Progenitor cell of endocrine pancreas (in vitro differentiated cells): ENCODE data around the gene TFF1. TPM values are rescaled to one million over a fixed set of nuclear protein-coding genes. Genes with fewer than 3 reads are reported as not detected.
A peak's percentile ranks its signal among the peaks of the same experiment; 100 is the strongest.

Experiments used
- DNase-seq: peaks from one replicate; pipeline ENCODE4 v3.0.0; 2021; ENCODE audit warnings: low spot score; ENCODE audit not compliant: unreplicated experiment
- H3K27ac Mint-ChIP-seq: 2 replicates; pipeline ENCODE4 v1.8.0; 2021; ENCODE audit warnings: mild to moderate bottlenecking, moderate library complexity, mixed read lengths
- H3K27me3 Mint-ChIP-seq: 2 replicates; pipeline ENCODE4 v1.8.0; 2021; ENCODE audit warnings: mixed read lengths
- H3K36me3 Mint-ChIP-seq: 2 replicates; pipeline ENCODE4 v1.8.0; 2022; ENCODE audit warnings: mixed read lengths; ENCODE audit not compliant: insufficient read depth
- H3K4me1 Mint-ChIP-seq: 2 replicates; pipeline ENCODE4 v1.8.0; 2021; ENCODE audit warnings: low read depth, mixed read lengths
- H3K4me3 Mint-ChIP-seq: 2 replicates; pipeline ENCODE4 v1.8.0; 2021; ENCODE audit warnings: low read depth, mild to moderate bottlenecking, moderate library complexity, mixed read lengths
- H3K9me3 Mint-ChIP-seq: 2 replicates; pipeline ENCODE4 v1.8.0; 2021; ENCODE audit warnings: low read depth, mixed read lengths
- total RNA-seq: library from RNA; stranded (reverse); gene quantifications from 2 replicates; pipeline ENCODE4 v1.2.1, GENCODE V29; 2021
- TF ChIP-seq, protein P1 (sequence below): fragments of 200-600 bp; sonication (generic); IDR thresholded peaks from one replicate; pipeline ENCODE4 v1.5.0; 2021; ENCODE audit warnings: antibody characterized with exemption, mild to moderate bottlenecking; ENCODE audit not compliant: unreplicated experiment

TFF1 gene
- total RNA-seq, 1 donor from 2014 or later: 0.77 TPM

DNA sequence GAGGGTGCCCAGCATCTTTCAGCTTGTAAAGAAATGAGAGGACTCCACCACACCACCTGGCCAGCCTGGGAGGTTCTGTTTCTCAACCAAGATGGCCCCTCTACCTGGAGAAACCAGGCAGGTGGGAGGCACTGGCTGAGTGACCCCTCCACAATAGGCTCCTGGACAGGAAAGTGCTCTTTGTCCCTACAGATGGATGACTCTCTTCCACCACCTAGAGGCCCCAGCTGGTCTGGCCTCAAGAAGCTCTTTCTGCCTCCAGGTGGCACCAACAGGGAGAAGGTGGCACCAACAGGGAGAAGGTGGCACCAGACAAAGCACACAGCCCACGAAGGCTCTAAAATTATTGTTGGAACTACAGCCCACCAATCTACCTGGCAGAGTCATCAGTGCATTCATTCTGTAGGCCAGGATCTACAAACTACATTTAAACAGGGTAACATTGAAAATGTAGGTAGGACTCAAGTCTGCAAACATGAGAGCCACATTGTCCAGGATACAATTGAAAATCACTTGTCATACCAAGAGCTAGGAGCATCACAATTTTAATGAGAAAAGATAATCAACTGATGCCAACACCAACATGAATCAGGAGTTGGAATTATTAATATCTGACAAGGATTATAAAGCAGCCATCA is 15.1 kb upstream of the TFF1 start:
- Mint-ChIP-seq H3K27ac (peak overlapping the region; percentile 88), H3K36me3 (peaks cover 10% of the 10 kb centered on the region), H3K9me3 (no peaks in the 10 kb centered on the region), H3K4me1 (peaks cover 16% of the 10 kb centered on the region), H3K4me3 (no peak overlapping the region), H3K27me3 (peaks cover 7% of the 10 kb centered on the region)
- no peak for DNase-seq
- TF ChIP-seq, protein P1, sequence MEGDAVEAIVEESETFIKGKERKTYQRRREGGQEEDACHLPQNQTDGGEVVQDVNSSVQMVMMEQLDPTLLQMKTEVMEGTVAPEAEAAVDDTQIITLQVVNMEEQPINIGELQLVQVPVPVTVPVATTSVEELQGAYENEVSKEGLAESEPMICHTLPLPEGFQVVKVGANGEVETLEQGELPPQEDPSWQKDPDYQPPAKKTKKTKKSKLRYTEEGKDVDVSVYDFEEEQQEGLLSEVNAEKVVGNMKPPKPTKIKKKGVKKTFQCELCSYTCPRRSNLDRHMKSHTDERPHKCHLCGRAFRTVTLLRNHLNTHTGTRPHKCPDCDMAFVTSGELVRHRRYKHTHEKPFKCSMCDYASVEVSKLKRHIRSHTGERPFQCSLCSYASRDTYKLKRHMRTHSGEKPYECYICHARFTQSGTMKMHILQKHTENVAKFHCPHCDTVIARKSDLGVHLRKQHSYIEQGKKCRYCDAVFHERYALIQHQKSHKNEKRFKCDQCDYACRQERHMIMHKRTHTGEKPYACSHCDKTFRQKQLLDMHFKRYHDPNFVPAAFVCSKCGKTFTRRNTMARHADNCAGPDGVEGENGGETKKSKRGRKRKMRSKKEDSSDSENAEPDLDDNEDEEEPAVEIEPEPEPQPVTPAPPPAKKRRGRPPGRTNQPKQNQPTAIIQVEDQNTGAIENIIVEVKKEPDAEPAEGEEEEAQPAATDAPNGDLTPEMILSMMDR: peak; percentile 54

DNA sequence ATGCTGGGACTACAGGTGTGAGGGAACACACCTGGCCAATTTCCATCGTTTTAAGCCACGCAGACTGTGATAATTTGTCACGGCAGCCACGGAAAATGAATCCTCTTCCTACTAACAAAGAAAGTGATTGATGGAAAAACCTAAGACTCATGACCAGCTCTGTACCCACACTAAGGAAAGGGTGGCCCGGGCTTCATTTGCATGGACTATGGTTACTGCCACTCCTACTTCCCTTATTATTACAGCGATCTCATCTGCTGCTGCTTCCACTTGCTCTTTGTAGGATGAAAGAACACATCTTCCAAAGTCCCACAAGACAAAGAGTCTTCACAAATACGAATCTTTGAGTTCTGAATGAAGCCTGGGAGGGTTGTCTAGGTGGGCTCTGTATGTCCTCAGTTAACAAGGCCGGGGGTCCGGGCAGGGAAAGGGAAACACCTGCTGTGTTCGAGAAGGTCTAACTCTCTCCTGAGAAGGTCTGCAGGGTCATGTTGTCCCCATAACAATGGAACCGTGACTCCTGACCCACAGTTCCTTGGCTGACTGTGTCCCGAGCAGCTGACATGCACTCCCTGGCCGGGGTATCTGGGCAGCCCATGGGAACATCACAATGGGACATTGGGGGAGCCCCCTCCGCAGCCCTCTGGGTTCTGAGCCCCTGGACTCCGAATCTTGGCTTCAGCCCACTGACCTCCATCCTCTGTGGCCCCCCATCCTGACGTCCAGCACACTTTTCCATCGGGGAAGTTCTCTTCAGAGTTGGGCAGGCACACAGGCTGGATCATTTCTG is 13.3 kb upstream of the TFF1 start:
- H3K4me1 Mint-ChIP-seq: peaks cover 18% of the 10 kb centered on the region
- DNase-seq: no peak
- H3K27me3 Mint-ChIP-seq: peaks cover 7% of the 10 kb centered on the region
- peaks cover 10% of the 10 kb centered on the region for H3K36me3 Mint-ChIP-seq
- H3K4me3 Mint-ChIP-seq: no peak overlapping the region
- TF ChIP-seq, protein P1: no peak
- H3K27ac Mint-ChIP-seq: no peak overlapping the region
- H3K9me3 Mint-ChIP-seq: no peaks in the 10 kb centered on the region

DNA sequence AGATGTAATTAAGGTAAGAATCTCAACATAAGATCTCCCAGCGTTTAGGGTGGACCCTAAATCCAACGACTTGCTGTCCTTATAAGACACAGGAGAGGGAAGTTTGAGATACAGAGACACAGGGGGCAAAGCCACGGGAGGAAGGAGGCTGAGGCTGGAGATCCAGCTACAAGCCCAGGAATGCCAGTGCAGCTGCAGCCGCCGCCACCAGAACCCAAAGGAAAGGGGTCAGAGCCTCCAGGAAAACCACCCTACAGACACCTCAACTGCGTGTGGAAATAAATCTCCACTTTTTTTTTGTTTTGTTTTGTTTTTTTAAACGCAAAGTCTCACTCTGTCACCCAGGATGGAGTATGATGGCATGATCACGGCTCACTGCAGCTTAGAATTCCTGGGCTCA is 12.1 kb upstream of the TFF1 start:
- DNase-seq: no peak
- Mint-ChIP-seq H3K4me1 (peaks cover 14% of the 10 kb centered on the region), H3K27me3 (peaks cover 10% of the 10 kb centered on the region), H3K36me3 (peaks cover 10% of the 10 kb centered on the region), H3K27ac (no peak overlapping the region), H3K4me3 (no peak overlapping the region), H3K9me3 (no peaks in the 10 kb centered on the region)
- TF ChIP-seq, protein P1: no peak

DNA sequence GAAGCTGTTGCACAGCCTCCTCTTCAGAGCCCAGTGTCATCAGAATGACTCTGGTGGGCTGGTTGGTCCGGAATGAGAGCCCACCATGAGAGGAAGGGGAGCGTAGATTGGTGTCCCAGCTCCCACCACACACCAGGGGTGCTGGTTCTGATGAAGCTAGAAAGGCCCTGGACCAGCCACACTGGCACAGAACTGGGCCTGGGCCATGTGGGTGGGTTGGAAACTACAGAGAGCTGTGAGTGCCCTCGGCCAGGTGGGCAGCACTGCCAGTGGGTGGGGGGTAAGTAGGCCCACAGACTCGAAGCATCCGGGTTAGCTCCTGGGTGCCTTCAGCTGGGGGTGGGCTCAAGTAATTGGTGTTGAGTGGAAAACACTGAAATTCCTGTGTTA is 11.6 kb upstream of the TFF1 start:
- TF ChIP-seq, protein P1: no peak
- Mint-ChIP-seq H3K4me1 (peaks cover 14% of the 10 kb centered on the region), H3K36me3 (peaks cover 10% of the 10 kb centered on the region), H3K27ac (no peak overlapping the region), H3K4me3 (no peak overlapping the region), H3K27me3 (peaks cover 12% of the 10 kb centered on the region), H3K9me3 (no peaks in the 10 kb centered on the region)
- DNase-seq: no peak

GRCh38 chr21:42377211-42377950 is 11.0 kb upstream of the TFF1 start:
- Mint-ChIP-seq H3K36me3 (peaks cover 7% of the 10 kb centered on the region), H3K4me1 (peaks cover 15% of the 10 kb centered on the region)

More at GRCh38 chr21:42377211-42377950, 11.0 kb upstream of the TFF1 start:
- peaks cover 12% of the 10 kb centered on the region for H3K27me3 Mint-ChIP-seq
- no peak overlapping the region for H3K27ac Mint-ChIP-seq
- no peak for DNase-seq
- TF ChIP-seq, protein P1: no peak
- no peaks in the 10 kb centered on the region for H3K9me3 Mint-ChIP-seq
- no peak overlapping the region for H3K4me3 Mint-ChIP-seq
